ENCODE measurements around the gene RGS3.

GRCh38 chr9:113495526-113495925 lies 32.0 kb downstream of the RGS3 start:
- TF ChIP-seq CTCF (IDR thresholded peaks at IDR 0.05; ENCODE audit: insufficient read depth, low read length): no peak
- no peak for TF ChIP-seq REST (IDR thresholded peaks at IDR 0.05; ENCODE audit: insufficient replicate concordance, low read depth)
